ENCODE results near the gene CDK5RAP1.

Gene CDK5RAP1

GRCh38 chr20:33333616-33334015 is 67.7 kb downstream of the CDK5RAP1 start:
- no peak for DNase-seq (ENCODE audit: low read depth in 2 of 2)

DNA sequence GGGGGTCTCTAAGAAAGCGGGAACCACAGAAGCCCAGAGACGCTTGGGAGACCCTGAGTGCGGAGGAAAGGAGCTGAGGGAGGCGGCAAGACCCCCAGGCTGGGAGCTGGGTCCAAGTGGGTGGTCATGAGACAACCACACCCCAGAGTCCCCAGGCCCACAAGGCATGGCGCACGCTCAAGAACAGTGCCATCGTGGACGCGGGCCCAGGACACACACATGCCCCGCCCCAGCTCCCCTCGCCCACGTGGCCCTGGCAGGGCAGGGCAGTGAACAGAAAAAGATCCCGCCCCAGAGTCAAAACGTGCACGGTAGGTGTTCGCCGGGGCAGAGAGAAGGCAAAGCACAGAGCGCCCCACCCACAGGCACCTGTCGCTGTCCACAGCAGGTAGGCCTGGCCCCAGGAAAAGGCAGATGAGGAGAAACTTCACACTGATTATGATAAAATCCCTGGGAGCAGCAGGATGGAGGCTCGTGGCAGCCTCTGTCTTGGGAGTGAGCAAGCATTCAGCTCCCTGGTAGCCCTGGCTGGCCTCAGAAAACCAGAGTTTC is 68.3 kb downstream of the CDK5RAP1 start:
- no peak for DNase-seq (ENCODE audit: low read depth in 2 of 2)

DNA sequence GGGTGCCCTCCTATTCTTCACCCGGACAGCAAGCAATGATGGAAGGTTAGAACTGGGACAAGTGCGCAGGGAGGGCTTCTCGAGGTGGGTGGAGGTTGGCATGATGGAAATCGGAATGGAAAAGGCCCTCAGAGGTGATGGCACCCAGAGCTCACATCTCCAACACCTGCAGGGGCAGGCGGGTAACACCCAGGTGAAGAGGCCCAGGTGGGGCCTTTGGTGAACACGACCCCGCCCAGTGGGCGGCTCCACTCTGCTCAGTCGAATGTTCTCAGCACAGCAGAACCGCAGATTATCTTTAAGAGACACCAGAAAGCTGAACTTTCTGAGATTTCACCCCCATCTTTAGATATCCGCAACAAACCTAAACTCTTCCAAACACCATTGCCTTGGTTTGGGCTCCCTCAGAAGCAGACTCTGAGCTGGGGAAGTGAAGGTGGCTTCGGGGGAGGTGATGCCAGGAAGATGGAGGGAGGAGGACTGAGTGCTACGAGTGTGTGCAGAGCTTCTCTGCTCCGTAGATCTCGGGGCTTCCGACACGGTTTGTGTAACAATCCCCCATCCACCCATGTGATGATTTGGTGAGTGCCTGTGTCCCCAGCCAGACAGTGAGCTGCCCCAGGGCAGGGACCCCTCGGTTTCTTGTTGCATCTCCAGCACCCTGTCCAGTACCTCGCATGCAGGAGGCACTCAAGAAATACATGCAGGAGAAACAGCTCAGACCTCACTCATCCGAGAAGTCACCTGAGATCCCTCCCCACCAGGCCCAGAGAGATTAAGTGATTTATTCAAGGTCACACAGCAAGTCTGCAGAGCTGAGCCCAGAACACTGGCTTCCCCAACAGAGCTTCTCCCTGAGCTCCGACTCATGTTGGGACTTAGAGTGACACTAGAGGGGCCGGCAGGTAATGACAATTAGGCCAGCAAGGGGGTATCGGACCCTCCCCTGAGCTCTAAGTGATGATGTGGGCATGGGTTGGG is 72.9 kb downstream of the CDK5RAP1 start:
- DNase-seq (ENCODE audit: low read depth in 2 of 2) = no peak

GRCh38 chr20:33325350-33325749 is 76.0 kb downstream of the CDK5RAP1 start:
- DNase-seq (ENCODE audit: low read depth in 2 of 2) = no peak

- DNase-seq (ENCODE audit: low read depth in 2 of 2) = no peak
Measured at GRCh38 chr20:33323236-33323635, 78.1 kb downstream of the CDK5RAP1 start.

DNA sequence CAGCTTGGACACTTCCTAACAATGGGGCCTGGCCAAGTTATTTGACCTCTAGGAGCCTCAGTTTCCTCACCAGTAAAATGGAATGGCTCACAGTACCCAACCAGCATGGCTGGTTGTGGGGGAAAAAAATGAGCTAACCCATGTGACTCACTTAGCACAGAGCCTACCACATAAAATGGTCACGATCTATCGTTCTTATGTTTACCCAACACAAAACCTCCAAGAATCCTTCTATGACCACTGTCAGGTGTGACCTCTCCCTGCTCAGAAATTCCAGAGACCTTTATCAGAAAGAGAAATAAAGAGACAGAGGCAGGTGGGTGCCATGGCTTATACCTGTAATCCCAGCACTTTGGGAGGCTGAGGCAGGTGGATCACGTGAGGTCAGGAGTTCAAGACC is 78.9 kb downstream of the CDK5RAP1 start:
- no peak for DNase-seq (ENCODE audit: low read depth in 2 of 2)

GRCh38 chr20:33320006-33320405 is 81.3 kb downstream of the CDK5RAP1 start:
- DNase-seq (ENCODE audit: low read depth in 2 of 2) = no peak

DNA sequence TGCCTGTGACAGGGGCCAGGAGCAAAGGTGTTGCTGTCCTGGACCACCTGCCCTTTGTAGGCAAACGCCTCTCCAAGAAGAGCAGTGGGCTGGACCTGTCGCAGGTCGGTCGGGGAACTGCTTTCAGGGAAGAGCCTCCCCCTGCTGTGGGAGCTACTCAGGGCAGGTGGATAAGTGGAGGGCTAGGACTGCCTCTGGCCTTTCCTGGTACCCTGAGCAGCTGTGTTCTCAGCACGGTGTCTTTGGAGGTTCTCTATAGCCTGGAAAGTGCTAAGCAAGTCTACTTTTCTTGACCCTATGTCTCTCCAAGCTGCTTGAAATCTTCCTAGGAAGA is 83.3 kb downstream of the CDK5RAP1 start:
- no peak for DNase-seq (ENCODE audit: low read depth in 2 of 2)

- no peak for DNase-seq (ENCODE audit: low read depth in 2 of 2)
Measured at GRCh38 chr20:33317424-33318095, 83.8 kb downstream of the CDK5RAP1 start.

DNA sequence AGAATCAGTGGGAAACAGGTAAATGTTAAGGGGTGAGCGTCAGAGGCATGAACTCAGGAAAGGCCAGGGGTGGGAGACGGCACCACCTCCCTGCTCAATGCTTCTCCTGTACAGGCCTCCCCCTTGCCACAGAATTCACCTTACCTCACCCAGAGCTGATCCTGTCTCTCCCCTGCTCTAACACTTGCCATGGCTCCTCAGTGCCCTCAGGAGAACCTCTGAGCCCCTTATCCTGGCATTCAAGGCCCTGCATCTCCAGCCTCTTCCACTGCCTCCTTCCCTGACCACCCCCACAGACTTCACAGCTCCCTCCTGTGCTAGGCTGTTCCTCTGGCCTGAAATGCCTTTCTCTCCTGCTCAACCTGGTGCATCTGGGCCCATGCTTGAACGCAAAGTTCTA is 84.4 kb downstream of the CDK5RAP1 start:
- DNase-seq (ENCODE audit: low read depth in 2 of 2) = no peak

DNA sequence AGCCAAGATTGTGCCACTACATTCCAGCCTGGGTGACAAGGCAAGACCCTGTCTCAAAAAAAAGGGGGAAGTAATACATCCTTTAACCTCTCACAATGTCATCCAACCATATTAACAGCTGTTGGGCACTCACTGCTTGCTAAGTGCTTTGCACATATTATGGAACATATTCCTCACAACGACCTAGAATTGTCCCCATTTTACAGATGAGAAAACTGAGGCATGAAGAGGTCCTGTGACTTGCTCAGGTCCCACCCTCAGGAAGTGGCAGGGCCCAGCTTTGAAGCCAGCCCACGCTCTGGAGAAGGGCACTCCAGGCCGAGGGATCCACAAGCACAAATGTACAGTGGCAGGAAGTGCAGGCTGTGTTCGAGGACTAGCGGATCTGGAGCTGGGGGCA is 85.0 kb downstream of the CDK5RAP1 start:
- no peak for DNase-seq (ENCODE audit: low read depth in 2 of 2)

GRCh38 chr20:33313686-33314314 is 87.5 kb downstream of the CDK5RAP1 start:
- no peak for DNase-seq (ENCODE audit: low read depth in 2 of 2)

GRCh38 chr20:33312583-33312982 is 88.7 kb downstream of the CDK5RAP1 start:
- DNase-seq (ENCODE audit: low read depth in 2 of 2) = no peak

- no peak for DNase-seq (ENCODE audit: low read depth in 2 of 2)
Measured at GRCh38 chr20:33311996-33312395, 89.3 kb downstream of the CDK5RAP1 start.

DNA sequence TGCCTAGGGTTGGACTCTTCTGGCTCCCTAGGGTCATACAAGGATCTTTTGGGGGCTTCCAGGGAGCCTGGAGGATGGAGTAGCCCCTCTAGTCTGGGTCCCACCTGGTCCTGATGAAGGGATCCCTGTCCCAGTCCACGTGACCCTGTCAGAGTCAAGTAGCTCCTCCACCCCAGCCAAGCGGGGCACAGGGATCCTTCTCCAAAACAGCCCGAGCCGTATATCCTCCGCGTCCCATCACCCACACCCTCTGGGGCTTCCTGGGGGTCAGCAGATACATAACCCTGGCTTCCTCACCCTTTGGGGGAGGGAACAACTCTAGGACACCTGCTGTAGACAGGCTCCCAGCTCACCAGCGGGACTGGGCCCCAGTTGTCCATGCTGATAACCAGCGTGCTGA is 90.3 kb downstream of the CDK5RAP1 start:
- DNase-seq (ENCODE audit: low read depth in 2 of 2) = no peak

DNA sequence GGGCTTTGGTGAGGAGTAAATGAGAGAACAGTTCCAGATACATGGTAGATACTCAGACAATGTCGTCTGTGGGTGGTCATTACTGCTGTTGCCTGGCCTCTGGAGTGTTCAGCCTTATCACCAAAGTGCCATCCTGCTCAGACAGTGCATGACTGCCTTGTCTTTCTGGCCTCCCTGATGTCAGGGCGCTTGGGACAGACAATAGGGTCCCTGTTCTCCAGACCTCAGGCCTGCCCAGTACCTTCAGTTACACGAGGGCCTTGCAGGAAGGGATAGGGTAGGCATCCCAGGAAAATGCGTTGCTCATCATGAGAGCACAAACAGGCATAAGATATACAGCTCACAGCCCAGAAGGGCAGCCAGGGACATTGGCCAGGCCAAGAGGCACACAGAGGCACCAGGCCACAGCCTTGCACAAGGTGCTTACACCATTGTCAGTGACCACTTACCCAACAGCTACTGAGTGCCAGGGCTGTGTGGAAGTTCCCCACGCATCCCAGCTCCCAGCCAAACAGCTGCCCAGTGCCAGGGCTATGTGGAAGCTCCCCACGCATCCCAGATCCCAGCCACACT is 90.9 kb downstream of the CDK5RAP1 start:
- DNase-seq (ENCODE audit: low read depth in 2 of 2) = no peak

GRCh38 chr20:33309631-33310030 is 91.7 kb downstream of the CDK5RAP1 start:
- DNase-seq (ENCODE audit: low read depth in 2 of 2) = no peak
